HepG2 (cell line): ENCODE measurements around the gene CIAO2A. TPM values are rescaled to one million over a fixed set of nuclear protein-coding genes. Genes with fewer than 3 reads are reported as not detected.

Experiments
- FOXA1 ChIP-seq, 2 experiments: fragments of 450-650 bp in 1 of 2; sonication (generic) in 1 of 2; formaldehyde crosslinking in 1 of 2; IDR thresholded peaks; 2 replicates each; pipeline versions ENCODE4 v1.4.0 to v1.6.1; 2016 to 2020; ENCODE audit warnings: missing genetic modification reagents in 1 of 2
- FOXK1 ChIP-seq: sonication (generic); formaldehyde crosslinking; IDR thresholded peaks from 2 replicates; pipeline ENCODE4 v1.4.0; 2020; ENCODE audit warnings: low read depth, missing genetic modification reagents, borderline replicate concordance
- KLF15 ChIP-seq: sonication (generic); formaldehyde crosslinking; IDR thresholded peaks from 2 replicates; pipeline ENCODE4 v1.8.1; 2023; ENCODE audit warnings: borderline replicate concordance, mild to moderate bottlenecking, inconsistent platforms, missing genetic modification reagents, mixed read lengths
- SOX5 ChIP-seq: IDR thresholded peaks from 2 replicates; pipeline ENCODE4 v1.6.1; 2016; ENCODE audit warnings: borderline replicate concordance
- SP140L ChIP-seq: sonication (generic); formaldehyde crosslinking; IDR thresholded peaks from 2 replicates; pipeline ENCODE4 v1.4.0; 2020; ENCODE audit warnings: missing genetic modification reagents, borderline replicate concordance
- SSRP1 ChIP-seq: IDR thresholded peaks from 2 replicates; pipeline ENCODE4 v1.6.1; 2016; ENCODE audit warnings: control low read depth
- STAG1 ChIP-seq: sonication (generic); formaldehyde crosslinking; IDR thresholded peaks from 2 replicates; pipeline ENCODE4 v1.4.0; 2020; ENCODE audit warnings: missing genetic modification reagents
- TGIF2 ChIP-seq: IDR thresholded peaks from 2 replicates; pipeline ENCODE4 v1.6.1; 2016; ENCODE audit warnings: control low read depth, missing compliant biosample characterization
- TSC22D2 ChIP-seq: sonication (generic); formaldehyde crosslinking; IDR thresholded peaks from 2 replicates; pipeline ENCODE4 v1.5.1; 2020; ENCODE audit warnings: missing genetic modification reagents, mild to moderate bottlenecking, borderline replicate concordance
- YEATS4 ChIP-seq: sonication (generic); formaldehyde crosslinking; IDR thresholded peaks from 2 replicates; pipeline ENCODE4 v1.4.0; 2020; ENCODE audit warnings: missing genetic modification reagents, borderline replicate concordance
- ZFX ChIP-seq: sonication (generic); formaldehyde crosslinking; IDR thresholded peaks from 2 replicates; pipeline ENCODE4 v1.4.0; 2020; ENCODE audit warnings: mild to moderate bottlenecking, low read depth, missing genetic modification reagents, moderate library complexity
- ZNF331 ChIP-seq: sonication (generic); formaldehyde crosslinking; IDR thresholded peaks from 2 replicates; pipeline ENCODE4 v1.4.0; 2020; ENCODE audit warnings: missing genetic modification reagents
- ZNF335 ChIP-seq: sonication (generic); formaldehyde crosslinking; IDR thresholded peaks from 2 replicates; pipeline ENCODE4 v1.4.0; 2020; ENCODE audit warnings: missing genetic modification reagents
- ZNF652 ChIP-seq: IDR thresholded peaks from 2 replicates; pipeline ENCODE4 v1.6.1; 2016; ENCODE audit warnings: low read depth, borderline replicate concordance
- ZNF691 ChIP-seq: sonication (generic); formaldehyde crosslinking; IDR thresholded peaks from 2 replicates; pipeline ENCODE4 v1.4.0; 2020; ENCODE audit warnings: missing genetic modification reagents, low read depth, mild to moderate bottlenecking, borderline replicate concordance
- ZNF768 ChIP-seq: sonication (generic); formaldehyde crosslinking; IDR thresholded peaks from 2 replicates; pipeline ENCODE4 v1.4.0; 2020; ENCODE audit warnings: missing genetic modification reagents
- polyA plus RNA-seq, 8 experiments: library from polyadenylated mRNA; depleted of rRNA in 3 of 8; stranded (reverse) in 7 of 8; unstranded in 1 of 8; fragments of >200 nt; fragmentation: Illumina TruSeq in 4 of 8; extraction: Trizol in 4 of 8; gene quantifications; 2 replicates each; pipeline versions ENCODE4 v1.2.1 to v1.2.3, GENCODE V29; 2011 to 2016; ENCODE audit warnings: low read depth in 4 of 8, missing spikeins in 1 of 8, mixed read lengths in 1 of 8; ENCODE audit not compliant: insufficient read depth in 1 of 8
- total RNA-seq, 5 experiments: library from RNA; depleted of rRNA; stranded (reverse); fragments of >200 nt; fragmentation: Illumina TruSeq; extraction: Trizol; gene quantifications; 2 replicates each; pipeline ENCODE4 v1.2.3, GENCODE V29; 2016; ENCODE audit warnings: low read depth in 1 of 5
- TF ChIP-seq, protein P1 (sequence below): sonication (generic); formaldehyde crosslinking; IDR thresholded peaks from 2 replicates; pipeline ENCODE4 v1.4.0; 2020; ENCODE audit warnings: mild to moderate bottlenecking, missing genetic modification reagents
- TF ChIP-seq, protein P2 (sequence below): sonication (generic); formaldehyde crosslinking; IDR thresholded peaks from 2 replicates; pipeline ENCODE4 v1.4.0; 2020; ENCODE audit warnings: missing genetic modification reagents

CIAO2A gene
- total and polyA plus RNA-seq, 2 of the 13 experiments (the other 11 are each of a cell fraction or from before 2014, with no cell fraction given), result 83.0 to 100 TPM

DNA sequence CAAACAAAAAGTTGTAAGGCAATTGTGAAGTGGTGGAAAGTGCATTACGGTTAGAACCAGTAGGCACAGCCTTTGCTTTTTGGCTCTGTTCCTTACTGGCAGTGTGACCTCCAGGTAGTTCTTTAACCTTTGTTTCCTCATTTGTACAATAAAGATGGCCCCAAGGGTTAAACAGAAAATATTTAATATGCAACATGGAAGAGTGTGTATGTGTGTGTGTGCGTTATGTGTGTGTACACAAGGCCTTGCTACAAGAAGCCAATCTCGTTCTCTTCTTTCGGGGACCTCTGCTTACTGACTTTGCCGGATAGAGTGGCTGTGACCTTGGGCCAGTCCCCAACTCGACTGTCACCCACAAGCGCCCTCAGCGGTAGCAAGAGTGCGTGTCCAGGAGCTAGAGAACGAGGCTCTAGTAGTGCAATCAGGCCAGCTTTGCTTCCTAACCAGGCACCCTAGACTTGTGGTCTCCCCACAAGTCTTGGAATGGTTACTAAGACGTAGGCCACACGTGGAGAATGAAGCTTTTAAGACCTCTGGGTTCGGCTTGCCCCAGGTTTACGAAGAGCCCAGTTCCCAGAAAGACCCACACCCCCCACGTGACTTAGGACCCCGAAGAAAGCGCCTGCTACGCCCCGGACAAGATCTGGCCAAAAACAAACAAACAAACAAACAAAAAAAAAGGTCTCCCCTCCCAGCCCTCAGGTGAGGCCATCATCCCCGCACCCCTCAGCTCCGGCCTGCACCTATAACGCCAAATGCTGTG is 593 bp downstream of the CIAO2A start (continued):
- TF ChIP-seq, protein P1, sequence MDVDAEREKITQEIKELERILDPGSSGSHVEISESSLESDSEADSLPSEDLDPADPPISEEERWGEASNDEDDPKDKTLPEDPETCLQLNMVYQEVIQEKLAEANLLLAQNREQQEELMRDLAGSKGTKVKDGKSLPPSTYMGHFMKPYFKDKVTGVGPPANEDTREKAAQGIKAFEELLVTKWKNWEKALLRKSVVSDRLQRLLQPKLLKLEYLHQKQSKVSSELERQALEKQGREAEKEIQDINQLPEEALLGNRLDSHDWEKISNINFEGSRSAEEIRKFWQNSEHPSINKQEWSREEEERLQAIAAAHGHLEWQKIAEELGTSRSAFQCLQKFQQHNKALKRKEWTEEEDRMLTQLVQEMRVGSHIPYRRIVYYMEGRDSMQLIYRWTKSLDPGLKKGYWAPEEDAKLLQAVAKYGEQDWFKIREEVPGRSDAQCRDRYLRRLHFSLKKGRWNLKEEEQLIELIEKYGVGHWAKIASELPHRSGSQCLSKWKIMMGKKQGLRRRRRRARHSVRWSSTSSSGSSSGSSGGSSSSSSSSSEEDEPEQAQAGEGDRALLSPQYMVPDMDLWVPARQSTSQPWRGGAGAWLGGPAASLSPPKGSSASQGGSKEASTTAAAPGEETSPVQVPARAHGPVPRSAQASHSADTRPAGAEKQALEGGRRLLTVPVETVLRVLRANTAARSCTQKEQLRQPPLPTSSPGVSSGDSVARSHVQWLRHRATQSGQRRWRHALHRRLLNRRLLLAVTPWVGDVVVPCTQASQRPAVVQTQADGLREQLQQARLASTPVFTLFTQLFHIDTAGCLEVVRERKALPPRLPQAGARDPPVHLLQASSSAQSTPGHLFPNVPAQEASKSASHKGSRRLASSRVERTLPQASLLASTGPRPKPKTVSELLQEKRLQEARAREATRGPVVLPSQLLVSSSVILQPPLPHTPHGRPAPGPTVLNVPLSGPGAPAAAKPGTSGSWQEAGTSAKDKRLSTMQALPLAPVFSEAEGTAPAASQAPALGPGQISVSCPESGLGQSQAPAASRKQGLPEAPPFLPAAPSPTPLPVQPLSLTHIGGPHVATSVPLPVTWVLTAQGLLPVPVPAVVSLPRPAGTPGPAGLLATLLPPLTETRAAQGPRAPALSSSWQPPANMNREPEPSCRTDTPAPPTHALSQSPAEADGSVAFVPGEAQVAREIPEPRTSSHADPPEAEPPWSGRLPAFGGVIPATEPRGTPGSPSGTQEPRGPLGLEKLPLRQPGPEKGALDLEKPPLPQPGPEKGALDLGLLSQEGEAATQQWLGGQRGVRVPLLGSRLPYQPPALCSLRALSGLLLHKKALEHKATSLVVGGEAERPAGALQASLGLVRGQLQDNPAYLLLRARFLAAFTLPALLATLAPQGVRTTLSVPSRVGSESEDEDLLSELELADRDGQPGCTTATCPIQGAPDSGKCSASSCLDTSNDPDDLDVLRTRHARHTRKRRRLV (CRISPR knock-in tag), result peak; percentile 76; the same call in 1 of the 2 replicates
- TF ChIP-seq STAG1 (0 out of 2 replicates have a peak, but pooled peaks have one; percentile 12), ZNF335 (CRISPR knock-in tag) (peak; percentile 97; the same call in 1 of the 2 replicates), SOX5 (CRISPR knock-in tag) (0 out of 2 replicates have a peak, but pooled peaks have one; percentile 7), SSRP1 (CRISPR knock-in tag) (no peak), SP140L (CRISPR knock-in tag) (0 out of 2 replicates have a peak, but pooled peaks have one; percentile 39), FOXK1 (CRISPR knock-in tag) (peak; percentile 13; the same call in 1 of the 2 replicates), FOXA1 (IDR thresholded peaks at IDR 0.05) (no peak), FOXA1 (CRISPR knock-in tag; IDR thresholded peaks at IDR 0.05) (peak; percentile 63; the same call in 1 of the 2 replicates), YEATS4 (CRISPR knock-in tag) (peak; percentile 8; the same call in 1 of the 2 replicates), KLF15 (no peak), ZNF331 (peak; percentile 56), ZNF691 (0 out of 2 replicates have a peak, but pooled peaks have one; percentile 10), ZNF652 (CRISPR knock-in tag) (peak; percentile 59; the same call in 1 of the 2 replicates), TGIF2 (CRISPR knock-in tag) (peak; percentile 68), ZFX (CRISPR knock-in tag) (0 out of 2 replicates have a peak, but pooled peaks have one; percentile 12), ZNF768 (CRISPR knock-in tag) (no peak), TSC22D2 (CRISPR knock-in tag) (0 out of 2 replicates have a peak, but pooled peaks have one; percentile 13)
- TF ChIP-seq, protein P2, sequence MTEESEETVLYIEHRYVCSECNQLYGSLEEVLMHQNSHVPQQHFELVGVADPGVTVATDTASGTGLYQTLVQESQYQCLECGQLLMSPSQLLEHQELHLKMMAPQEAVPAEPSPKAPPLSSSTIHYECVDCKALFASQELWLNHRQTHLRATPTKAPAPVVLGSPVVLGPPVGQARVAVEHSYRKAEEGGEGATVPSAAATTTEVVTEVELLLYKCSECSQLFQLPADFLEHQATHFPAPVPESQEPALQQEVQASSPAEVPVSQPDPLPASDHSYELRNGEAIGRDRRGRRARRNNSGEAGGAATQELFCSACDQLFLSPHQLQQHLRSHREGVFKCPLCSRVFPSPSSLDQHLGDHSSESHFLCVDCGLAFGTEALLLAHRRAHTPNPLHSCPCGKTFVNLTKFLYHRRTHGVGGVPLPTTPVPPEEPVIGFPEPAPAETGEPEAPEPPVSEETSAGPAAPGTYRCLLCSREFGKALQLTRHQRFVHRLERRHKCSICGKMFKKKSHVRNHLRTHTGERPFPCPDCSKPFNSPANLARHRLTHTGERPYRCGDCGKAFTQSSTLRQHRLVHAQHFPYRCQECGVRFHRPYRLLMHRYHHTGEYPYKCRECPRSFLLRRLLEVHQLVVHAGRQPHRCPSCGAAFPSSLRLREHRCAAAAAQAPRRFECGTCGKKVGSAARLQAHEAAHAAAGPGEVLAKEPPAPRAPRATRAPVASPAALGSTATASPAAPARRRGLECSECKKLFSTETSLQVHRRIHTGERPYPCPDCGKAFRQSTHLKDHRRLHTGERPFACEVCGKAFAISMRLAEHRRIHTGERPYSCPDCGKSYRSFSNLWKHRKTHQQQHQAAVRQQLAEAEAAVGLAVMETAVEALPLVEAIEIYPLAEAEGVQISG (CRISPR knock-in tag), result peak; percentile 95
